ENCODE results near the gene HOXA2.

HOXA2 gene

GRCh38 chr7:27124902-27125689 lies 22.6 kb upstream of the HOXA2 start:
- no peak for DNase-seq

- DNase-seq, result no peak
Measured at GRCh38 chr7:27124096-27124901, 21.8 kb upstream of the HOXA2 start.

GRCh38 chr7:27123477-27124053 lies 21.1 kb upstream of the HOXA2 start:
- no peak for DNase-seq

GRCh38 chr7:27123007-27123476 lies 20.6 kb upstream of the HOXA2 start:
- no peak for DNase-seq

GRCh38 chr7:27122077-27122910 lies 19.8 kb upstream of the HOXA2 start:
- no peak for DNase-seq

- DNase-seq, result no peak
Measured at GRCh38 chr7:27121684-27122076, 19.2 kb upstream of the HOXA2 start.

- no peak for DNase-seq
Measured at GRCh38 chr7:27119412-27119911, 17.0 kb upstream of the HOXA2 start.

- DNase-seq, result no peak
Measured at GRCh38 chr7:27118580-27118979, 16.1 kb upstream of the HOXA2 start.

- DNase-seq, result no peak
Measured at GRCh38 chr7:27117887-27118491, 15.5 kb upstream of the HOXA2 start.

GRCh38 chr7:27116962-27117886 lies 14.7 kb upstream of the HOXA2 start:
- no peak for DNase-seq

- no peak for DNase-seq
Measured at GRCh38 chr7:27116031-27116961, 13.8 kb upstream of the HOXA2 start.

- DNase-seq, result no peak
Measured at GRCh38 chr7:27115221-27116026, 12.9 kb upstream of the HOXA2 start.

GRCh38 chr7:27114881-27115220 lies 12.4 kb upstream of the HOXA2 start:
- DNase-seq, result no peak

GRCh38 chr7:27113991-27114769 lies 11.7 kb upstream of the HOXA2 start:
- DNase-seq, result no peak

- no peak for DNase-seq
Measured at GRCh38 chr7:27112955-27113949, 10.8 kb upstream of the HOXA2 start.

- no peak for DNase-seq
Measured at GRCh38 chr7:27112361-27112760, 9.9 kb upstream of the HOXA2 start.

GRCh38 chr7:27111751-27112277 lies 9.3 kb upstream of the HOXA2 start:
- no peak for DNase-seq
